ENCODE results near the gene TMEM182. TPM values are rescaled to one million over a fixed set of nuclear protein-coding genes. Genes with fewer than 3 reads are reported as not detected.

Gene TMEM182
- total RNA-seq, 1 donor from 2014 or later, result not detected

GRCh38 chr2:102852867-102853266, 91.0 kb downstream of the TMEM182 start:
- TF ChIP-seq CTCF (IDR thresholded peaks at IDR 0.05), result no peak
- no peak overlapping the region for H3K27ac ChIP-seq
- intact Hi-C loops (cut with DNase I), result no loop called here
- no peaks in the 10 kb centered on the region for H3K27me3 ChIP-seq
- H3K9me3 ChIP-seq, result no peaks in the 10 kb centered on the region
- H3K36me3 ChIP-seq, result no peaks in the 10 kb centered on the region
- H3K4me3 ChIP-seq, result no peak overlapping the region
- H3K4me1 ChIP-seq, result no peaks in the 10 kb centered on the region
- no peak for DNase-seq (ENCODE audit: low spot score in 2 of 2)

Other genes with a start within 250 kb of the TMEM182 start
- not detected for gene SLC9A2, start 142.5 kb upstream of the TMEM182 start, total RNA-seq